ENCODE measurements around the gene TNNI2. TPM values are rescaled to one million over a fixed set of nuclear protein-coding genes. Genes with fewer than 3 reads are reported as not detected.
A peak's percentile ranks its signal among the peaks of the same experiment; 100 is the strongest.

The TNNI2 gene
- 1,000 to 10,000 TPM; 1,499 to 3,728 (median 2,254) TPM for total RNA-seq

- TF ChIP-seq CTCF (IDR thresholded peaks at IDR 0.05 in 4 of 5, conservative IDR thresholded peaks at IDR 0.05 in 1 of 5) (no peak), POLR2A (IDR thresholded peaks at IDR 0.05) (peak; percentile 57 to 67)
- peaks cover 0 to 28% of the 10 kb centered on the region in 2 donors for H3K4me1 ChIP-seq
- peak within 1 kb of the TSS; percentile 88 to 95 (median 92) for H3K27ac ChIP-seq
- no peaks in the 10 kb centered on the region for H3K27me3 ChIP-seq
- peak within 1 kb of the TSS; percentile 36 to 57 (median 40) for H3K4me3 ChIP-seq
- intact Hi-C loops (cut with DNase I; ENCODE audit: low total_unique reads) (loop anchor here (2.0 to 5.0 kb wide), 2 partner anchors 44 to 80 kb away; partner anchors contain the start of gene TNNT3), in situ Hi-C loops (cut with MboI; ENCODE audit: low sequenced_read_pairs in 4 of 4) (no loop called here)
- ATAC-seq: peak; percentile 56 to 75
- peak; percentile 77 to 92 for DNase-seq
- no peaks in the 10 kb centered on the region for H3K36me3 ChIP-seq
- no peaks in the 10 kb centered on the region for H3K9me3 ChIP-seq
These were observed at the start of gene TNNI2 for GRCh38 chr11:1838426-1839144. TSS of gene TNNI2 (plus strand) at chr11:1838981. CDS start at chr11:1839697, 716 bp downstream.

DNA sequence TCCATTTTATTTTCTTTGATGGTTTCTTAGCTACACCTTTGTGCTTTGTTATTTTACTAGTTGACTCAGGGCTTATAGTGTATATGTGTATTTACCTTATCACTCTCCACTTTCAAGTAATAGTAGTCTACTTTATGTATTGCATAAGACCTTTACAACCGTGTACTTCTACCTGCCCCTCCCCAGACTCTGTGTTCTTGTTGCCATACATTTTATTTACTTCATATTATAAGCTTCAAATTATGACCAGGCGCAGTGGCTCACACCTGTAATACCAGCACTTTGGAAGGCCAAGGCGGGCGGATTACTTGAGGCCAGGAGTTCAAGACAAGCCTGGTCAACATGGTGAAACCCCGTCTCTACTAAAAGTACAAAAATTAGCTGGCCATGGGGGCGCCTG lies 46.9 kb upstream of the TNNI2 start:
- no peaks in the 10 kb centered on the region for H3K4me1 ChIP-seq
- H3K9me3 ChIP-seq: no peaks in the 10 kb centered on the region
- in situ Hi-C loops (cut with MboI; ENCODE audit: low sequenced_read_pairs in 4 of 4) (no loop called here), intact Hi-C loops (cut with DNase I; ENCODE audit: low total_unique reads) (no loop called here)
- ATAC-seq: no peak
- no peak overlapping the region for H3K4me3 ChIP-seq
- no peaks in the 10 kb centered on the region for H3K36me3 ChIP-seq
- no peak overlapping the region for H3K27ac ChIP-seq
- DNase-seq: no peak
- peaks cover 0 to 19% (median 8%) of the 10 kb centered on the region in 3 donors for H3K27me3 ChIP-seq
- no peak for TF ChIP-seq CTCF (IDR thresholded peaks at IDR 0.05 in 4 of 5, conservative IDR thresholded peaks at IDR 0.05 in 1 of 5)
- no peak for TF ChIP-seq POLR2A (IDR thresholded peaks at IDR 0.05)

- Histone ChIP-seq H3K9me3 (no peaks in the 10 kb centered on the region), H3K27ac (no peak overlapping the region), H3K36me3 (no peaks in the 10 kb centered on the region), H3K4me1 (no peaks in the 10 kb centered on the region), H3K4me3 (no peak overlapping the region), H3K27me3 (peaks cover 0 to 19% (median 11%) of the 10 kb centered on the region in 3 donors)
- no peak for DNase-seq
- intact Hi-C loops (cut with DNase I; ENCODE audit: low total_unique reads) (no loop called here), in situ Hi-C loops (cut with MboI; ENCODE audit: low sequenced_read_pairs in 4 of 4) (no loop called here)
- TF ChIP-seq CTCF (IDR thresholded peaks at IDR 0.05 in 4 of 5, conservative IDR thresholded peaks at IDR 0.05 in 1 of 5): no peak
- ATAC-seq: no peak
These were observed 46.3 kb upstream of the TNNI2 start for GRCh38 chr11:1792461-1792860.

GRCh38 chr11:1793081-1793480 lies 45.7 kb upstream of the TNNI2 start:
- intact Hi-C loops (cut with DNase I; ENCODE audit: low total_unique reads) (no loop called here), in situ Hi-C loops (cut with MboI; ENCODE audit: low sequenced_read_pairs in 4 of 4) (no loop called here)
- Histone ChIP-seq H3K4me3 (no peak overlapping the region), H3K27me3 (peaks cover 0 to 19% (median 13%) of the 10 kb centered on the region in 3 donors), H3K27ac (no peak overlapping the region), H3K4me1 (no peaks in the 10 kb centered on the region), H3K36me3 (no peaks in the 10 kb centered on the region), H3K9me3 (no peaks in the 10 kb centered on the region)
- DNase-seq: no peak
- no peak for ATAC-seq
- TF ChIP-seq CTCF (IDR thresholded peaks at IDR 0.05 in 4 of 5, conservative IDR thresholded peaks at IDR 0.05 in 1 of 5): no peak
- TF ChIP-seq POLR2A (IDR thresholded peaks at IDR 0.05): no peak

All from gastrocnemius medialis (tissue), 4 donors.